HG02798 (cell line): Measurements from ENCODE around the gene TP53BP2.
A peak's percentile ranks its signal among the peaks of the same experiment; 100 is the strongest.
"Not testable (repeated sequence)": the region's sequence is repeated elsewhere in the genome, so short reads cannot be mapped to it uniquely, and the experiment has no call there.

Source experiments
- ATAC-seq: cut with Tn5 transposase; IDR thresholded peaks from one replicate; pipeline ENCODE4 v1.9.1; 2021; ENCODE audit warnings: mild to moderate bottlenecking; ENCODE audit not compliant: unreplicated experiment, poor library complexity

TP53BP2 gene, protein sequence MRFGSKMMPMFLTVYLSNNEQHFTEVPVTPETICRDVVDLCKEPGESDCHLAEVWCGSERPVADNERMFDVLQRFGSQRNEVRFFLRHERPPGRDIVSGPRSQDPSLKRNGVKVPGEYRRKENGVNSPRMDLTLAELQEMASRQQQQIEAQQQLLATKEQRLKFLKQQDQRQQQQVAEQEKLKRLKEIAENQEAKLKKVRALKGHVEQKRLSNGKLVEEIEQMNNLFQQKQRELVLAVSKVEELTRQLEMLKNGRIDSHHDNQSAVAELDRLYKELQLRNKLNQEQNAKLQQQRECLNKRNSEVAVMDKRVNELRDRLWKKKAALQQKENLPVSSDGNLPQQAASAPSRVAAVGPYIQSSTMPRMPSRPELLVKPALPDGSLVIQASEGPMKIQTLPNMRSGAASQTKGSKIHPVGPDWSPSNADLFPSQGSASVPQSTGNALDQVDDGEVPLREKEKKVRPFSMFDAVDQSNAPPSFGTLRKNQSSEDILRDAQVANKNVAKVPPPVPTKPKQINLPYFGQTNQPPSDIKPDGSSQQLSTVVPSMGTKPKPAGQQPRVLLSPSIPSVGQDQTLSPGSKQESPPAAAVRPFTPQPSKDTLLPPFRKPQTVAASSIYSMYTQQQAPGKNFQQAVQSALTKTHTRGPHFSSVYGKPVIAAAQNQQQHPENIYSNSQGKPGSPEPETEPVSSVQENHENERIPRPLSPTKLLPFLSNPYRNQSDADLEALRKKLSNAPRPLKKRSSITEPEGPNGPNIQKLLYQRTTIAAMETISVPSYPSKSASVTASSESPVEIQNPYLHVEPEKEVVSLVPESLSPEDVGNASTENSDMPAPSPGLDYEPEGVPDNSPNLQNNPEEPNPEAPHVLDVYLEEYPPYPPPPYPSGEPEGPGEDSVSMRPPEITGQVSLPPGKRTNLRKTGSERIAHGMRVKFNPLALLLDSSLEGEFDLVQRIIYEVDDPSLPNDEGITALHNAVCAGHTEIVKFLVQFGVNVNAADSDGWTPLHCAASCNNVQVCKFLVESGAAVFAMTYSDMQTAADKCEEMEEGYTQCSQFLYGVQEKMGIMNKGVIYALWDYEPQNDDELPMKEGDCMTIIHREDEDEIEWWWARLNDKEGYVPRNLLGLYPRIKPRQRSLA

GRCh38 chr1:223845810-223846682, at the start of gene TP53BP2:
Gene TP53BP2, minus strand, starts transcription at chr1:223845947. Its CDS starts 267 bp downstream, at chr1:223845680.
- ATAC-seq, result peak; percentile 81

- not testable (repeated sequence) for ATAC-seq
Measured at GRCh38 chr1:223890494-223890893, 44.7 kb upstream of the TP53BP2 start.

DNA sequence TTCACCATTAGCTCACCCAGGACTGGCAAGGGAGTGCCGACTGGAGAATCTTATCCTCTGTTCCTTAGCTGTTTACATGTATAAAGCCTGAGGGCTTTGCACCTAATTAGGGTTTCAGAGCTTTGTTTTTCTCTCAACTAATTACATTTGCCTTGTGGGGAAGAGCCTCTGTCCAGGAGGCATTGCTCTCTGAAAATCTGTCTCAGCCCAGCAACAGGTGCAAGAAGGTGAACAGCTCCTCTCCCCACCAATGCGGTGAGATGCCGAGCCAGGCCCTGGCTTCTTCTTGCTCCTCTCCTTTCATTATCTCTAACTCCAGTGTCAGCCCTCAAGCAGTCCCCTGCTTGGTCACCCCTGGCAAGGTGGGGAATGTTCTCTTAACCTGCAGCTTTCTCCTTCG, 43.6 kb upstream of the TP53BP2 start:
- ATAC-seq, result not testable (repeated sequence)

DNA sequence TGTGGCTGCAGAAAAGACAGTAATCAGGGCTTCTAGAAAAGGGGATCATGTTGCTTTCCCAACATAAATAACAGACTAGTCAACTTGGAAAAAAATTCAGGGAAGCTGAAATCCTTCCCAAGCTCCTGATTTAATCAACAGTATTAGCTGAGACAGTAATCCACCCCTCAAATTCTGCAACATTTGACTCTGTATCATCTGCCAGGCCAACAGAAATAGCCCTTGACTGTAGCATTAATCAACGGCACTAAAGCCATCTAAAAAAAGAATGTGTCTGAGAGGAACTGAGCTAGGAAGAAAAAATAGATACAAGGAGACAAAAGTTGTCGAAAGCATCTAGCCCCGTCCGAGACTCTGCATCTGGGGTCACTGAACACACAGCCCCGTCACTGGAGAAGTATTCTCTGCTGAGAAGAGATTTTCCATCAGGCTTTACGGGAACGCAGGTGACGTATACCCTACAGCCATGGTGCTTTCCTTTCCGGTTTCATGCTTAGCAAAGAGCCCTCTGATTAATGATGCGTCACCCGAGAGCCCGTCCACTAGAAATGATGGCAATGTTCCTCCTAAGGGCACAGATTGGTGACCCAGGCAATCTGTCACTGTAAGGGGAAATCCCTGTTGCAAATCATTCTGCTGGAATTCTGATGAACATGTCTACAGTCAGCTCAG, 42.1 kb upstream of the TP53BP2 start:
- no peak for ATAC-seq

- no peak for ATAC-seq
Measured at GRCh38 chr1:223886516-223886921, 40.8 kb upstream of the TP53BP2 start.

DNA sequence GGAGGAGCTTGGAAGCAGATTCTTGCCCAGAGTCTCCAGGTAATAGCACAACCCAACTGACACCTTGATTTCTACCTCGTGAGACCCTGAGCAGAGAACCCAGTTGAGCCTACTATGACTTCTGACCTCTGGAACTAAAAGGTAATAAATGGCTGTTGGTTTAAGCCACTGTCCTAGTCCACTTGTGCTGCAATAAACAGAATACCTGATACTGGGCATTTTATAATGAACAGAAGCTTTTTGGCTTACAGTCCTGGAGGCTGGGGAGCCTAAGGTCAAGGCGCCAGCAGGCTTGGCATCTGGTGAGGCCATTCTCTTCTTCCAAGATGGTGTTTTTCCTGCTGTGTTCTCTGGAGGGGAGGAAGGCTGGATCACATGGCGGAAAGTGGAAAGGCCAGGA, 39.9 kb upstream of the TP53BP2 start:
- ATAC-seq, result no peak

DNA sequence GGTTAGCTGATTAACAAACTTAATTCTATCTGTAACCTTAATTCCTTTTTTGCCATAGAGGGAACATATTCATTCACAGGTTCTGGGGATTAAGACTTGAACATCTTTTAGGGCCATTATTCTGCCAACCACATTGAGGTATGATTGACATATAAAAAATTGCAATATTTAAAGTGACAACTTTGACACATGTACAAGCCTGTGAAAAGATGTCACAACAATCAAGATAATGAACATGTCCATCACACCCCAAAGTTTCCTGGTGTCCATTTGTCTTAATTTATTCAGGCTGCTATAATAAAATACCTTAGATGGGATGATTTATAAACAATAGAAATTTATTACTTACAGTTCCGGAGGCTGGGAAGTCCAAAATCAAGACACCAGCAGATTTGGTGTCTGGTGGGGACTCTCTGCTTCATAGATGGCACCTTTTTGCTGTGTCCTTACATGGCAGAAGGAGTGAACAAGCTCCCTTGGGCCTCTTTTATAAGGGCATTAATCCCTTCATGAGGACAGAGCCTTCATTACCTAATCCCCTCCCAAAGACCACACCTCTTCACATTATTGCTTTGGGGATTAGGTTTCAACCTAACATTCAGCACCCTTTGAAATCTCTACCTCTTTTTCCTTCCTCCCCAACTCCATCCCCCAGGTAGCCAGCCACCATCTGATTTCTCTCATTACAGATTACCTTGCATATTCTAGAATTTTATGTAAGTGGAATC, 33.0 kb upstream of the TP53BP2 start:
- no peak for ATAC-seq

GRCh38 chr1:223877804-223878203, 32.1 kb upstream of the TP53BP2 start:
- no peak for ATAC-seq

- ATAC-seq, result no peak
Measured at GRCh38 chr1:223876590-223876989, 30.8 kb upstream of the TP53BP2 start.

DNA sequence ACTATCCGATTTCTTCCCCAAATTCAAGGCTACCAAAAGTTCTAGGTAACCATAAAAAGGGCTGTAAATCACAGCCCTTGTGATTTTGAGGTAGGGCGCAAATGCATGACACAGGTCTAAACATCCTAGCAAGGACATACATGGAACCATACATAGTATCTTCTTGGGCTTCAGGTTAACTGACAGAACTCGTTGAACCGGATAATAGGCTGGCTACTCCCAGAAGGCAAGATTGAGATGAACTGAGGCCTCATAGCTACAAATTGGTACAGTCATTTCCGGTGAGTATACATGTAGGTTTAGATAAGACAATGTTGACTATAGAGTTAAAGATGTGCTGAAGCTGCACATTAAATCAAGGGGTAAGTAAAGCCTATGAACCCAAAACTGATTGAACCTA, 27.3 kb upstream of the TP53BP2 start:
- ATAC-seq, result no peak

DNA sequence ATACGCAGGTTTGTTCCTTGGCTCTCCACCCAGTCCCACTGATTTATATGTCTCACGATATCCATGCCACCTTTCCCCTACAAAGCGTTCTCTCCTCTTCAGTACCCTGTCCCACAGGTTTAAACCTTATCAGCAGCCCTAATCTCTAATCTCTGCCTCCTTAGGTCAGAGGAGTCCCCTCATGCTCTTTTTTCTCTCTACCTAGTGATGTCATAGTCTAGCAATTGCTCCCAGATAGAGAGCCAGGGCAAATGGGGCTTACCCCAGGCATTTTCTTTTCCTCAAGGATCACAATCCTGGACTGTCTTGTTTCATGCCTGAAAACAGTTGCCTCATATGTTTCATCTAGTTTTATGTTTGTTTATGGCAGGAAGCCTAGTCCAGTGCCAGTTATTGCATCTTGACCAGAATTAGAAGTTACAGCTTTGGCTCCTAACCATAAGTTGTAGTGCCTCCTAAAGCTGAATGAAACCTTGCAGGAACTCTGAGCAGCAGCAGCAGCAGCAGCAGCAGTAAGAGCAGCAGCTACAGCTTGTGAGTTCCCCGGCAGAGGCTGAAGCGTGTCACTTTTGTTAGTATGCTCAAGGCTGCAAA, 26.7 kb upstream of the TP53BP2 start:
- ATAC-seq, result no peak

GRCh38 chr1:223870617-223871574, 25.1 kb upstream of the TP53BP2 start:
- no peak for ATAC-seq

GRCh38 chr1:223864599-223865368, 19.0 kb upstream of the TP53BP2 start:
- not testable (repeated sequence) for ATAC-seq

DNA sequence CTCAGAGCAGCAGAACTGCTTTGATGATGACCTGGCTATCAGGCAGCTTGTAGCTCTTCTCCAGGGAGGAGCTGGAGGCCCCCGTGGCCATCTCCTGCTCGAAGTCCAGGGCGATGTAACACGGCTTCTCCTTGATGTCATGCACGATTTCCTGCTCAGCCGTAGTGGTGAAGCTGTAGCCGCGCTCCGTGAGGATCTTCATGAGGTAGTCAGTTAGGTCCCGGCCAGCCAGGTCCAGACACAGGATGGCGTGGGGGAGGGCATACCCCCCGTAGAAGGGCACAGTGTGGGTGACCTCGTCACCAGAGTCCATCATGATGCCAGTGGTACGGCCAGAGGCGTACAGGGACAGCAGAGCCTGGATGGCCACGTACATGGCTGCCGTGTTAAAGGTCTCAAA, 18.3 kb upstream of the TP53BP2 start:
- ATAC-seq, result no peak

DNA sequence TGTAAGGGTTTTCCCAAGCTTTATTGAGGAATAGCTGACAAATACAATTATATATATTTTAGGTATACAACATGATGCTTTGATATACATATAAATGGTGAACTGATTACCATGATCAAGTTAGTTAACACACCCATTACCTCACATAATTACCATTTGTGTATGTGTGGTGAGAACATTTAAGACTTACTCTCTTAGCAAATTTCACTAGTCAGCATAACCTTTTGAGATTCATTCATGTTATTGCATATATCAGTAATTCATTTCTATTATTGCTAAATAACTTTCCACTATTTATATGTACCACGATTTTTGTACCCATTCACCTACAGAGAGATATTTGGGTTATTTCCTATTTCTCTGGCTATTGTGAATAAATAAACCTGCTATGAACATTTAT, 16.2 kb upstream of the TP53BP2 start:
- no peak for ATAC-seq

DNA sequence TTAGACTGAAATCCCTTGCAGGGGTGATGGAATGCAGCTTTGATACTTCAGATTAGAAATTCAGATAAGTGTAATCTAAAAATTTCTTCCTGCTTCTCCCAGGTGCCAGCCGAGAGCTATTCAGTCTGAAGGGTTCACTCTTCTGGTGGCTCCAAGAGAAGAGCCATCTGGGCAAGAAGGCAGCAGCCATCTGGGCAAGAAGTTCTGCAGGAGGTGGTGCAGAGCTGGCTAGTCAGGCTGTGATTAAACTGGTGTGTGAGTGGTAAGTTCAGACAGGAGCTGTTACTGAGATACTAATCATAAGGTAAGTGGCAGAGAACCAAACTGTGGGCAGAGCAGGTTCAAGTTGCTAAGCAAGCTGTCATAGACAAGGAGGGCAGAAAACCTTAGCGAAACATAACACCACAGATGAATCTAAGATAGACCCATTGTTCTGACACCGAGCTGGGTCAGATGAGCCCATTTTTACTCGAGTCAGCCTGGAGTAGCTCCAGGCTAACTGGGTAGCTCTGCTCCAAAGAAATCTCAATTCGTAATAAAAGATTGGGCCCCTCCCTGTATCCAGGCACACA, 14.4 kb upstream of the TP53BP2 start:
- no peak for ATAC-seq
